GM03348 (cell line): ENCODE measurements around the gene IL15.

Experiments
- DNase-seq: peaks from one replicate; pipeline ENCODE4 v3.0.0; 2012; ENCODE audit warnings: low spot score

The IL15 gene

DNA sequence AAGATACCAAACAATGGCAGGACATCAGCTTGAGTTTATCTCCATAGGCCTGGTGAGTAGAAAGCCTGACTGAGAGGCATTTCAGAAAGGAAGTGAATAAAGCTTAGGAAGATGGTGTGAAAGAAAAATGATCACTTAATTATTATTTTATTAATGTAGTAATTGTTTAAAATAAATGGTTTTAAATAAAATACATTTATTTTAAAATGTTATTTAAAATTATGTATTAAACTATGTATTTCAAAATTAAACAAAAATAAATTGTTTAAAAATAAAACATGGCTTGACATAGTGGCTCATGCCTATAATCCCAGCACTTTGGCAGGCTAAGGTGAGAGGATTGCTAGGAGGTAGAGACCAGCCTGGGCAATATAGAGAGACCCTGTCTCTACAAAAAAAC, 145.8 kb downstream of the IL15 start:
- DNase-seq: no peak
